HEK293T (cell line): Measurements from ENCODE around the gene FGFR2.

Experiments
- CTBP1 ChIP-seq: fragments of 450-650 bp; IDR thresholded peaks from 2 replicates; pipeline ENCODE4 v1.6.1; 2016; ENCODE audit warnings: borderline replicate concordance
- FOXK2 ChIP-seq: fragments of 450-650 bp; IDR thresholded peaks from 2 replicates; pipeline ENCODE4 v1.6.1; 2016; ENCODE audit warnings: mild to moderate bottlenecking
- FOXM1 ChIP-seq: fragments of 450-650 bp; IDR thresholded peaks from 2 replicates; pipeline ENCODE4 v1.6.1; 2017; ENCODE audit warnings: mild to moderate bottlenecking, borderline replicate concordance
- NFRKB ChIP-seq: fragments of 450-650 bp; IDR thresholded peaks from 2 replicates; pipeline ENCODE4 v1.6.1; 2016; ENCODE audit warnings: mild to moderate bottlenecking, moderate library complexity
- SP1 ChIP-seq: fragments of 450-650 bp; IDR thresholded peaks from 2 replicates; pipeline ENCODE4 v1.6.1; 2017

DNA sequence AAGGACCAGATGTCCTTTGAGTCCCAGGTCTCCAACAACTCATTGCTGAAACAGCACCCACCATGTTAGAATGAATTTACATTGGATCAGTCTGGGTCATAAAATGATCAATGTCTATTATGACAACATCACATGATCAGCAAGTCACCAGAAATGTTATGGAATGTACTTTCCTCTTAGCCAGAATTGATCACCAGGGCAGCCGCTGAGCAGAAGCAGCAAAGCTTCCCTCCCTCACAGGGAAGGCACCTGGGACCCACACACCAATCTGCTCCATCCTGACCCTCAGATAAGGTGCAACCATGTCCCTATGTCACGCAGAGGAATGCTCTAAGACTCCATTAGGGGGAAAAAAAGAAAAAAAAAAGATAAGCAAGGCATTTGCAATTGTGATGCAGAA lies 30.0 kb downstream of the FGFR2 start:
- TF ChIP-seq CTBP1 (no peak), FOXK2 (no peak), FOXM1 (no peak), NFRKB (no peak), SP1 (no peak)
